Endothelial cell of hepatic sinusoid (primary cell): ENCODE results near the gene TNFRSF1A.

Experiments used
- in situ Hi-C: cut with HindIII; loops from 2 replicates; pipeline ENCODE4 v1.10.0; 2017; ENCODE audit warnings: low sequenced_read_pairs

TNFRSF1A gene

GRCh38 chr12:6280672-6281071, 61.2 kb downstream of the TNFRSF1A start:
- in situ Hi-C loops = no loop called here

GRCh38 chr12:6280053-6280469, 61.8 kb downstream of the TNFRSF1A start:
- in situ Hi-C loops = no loop called here

DNA sequence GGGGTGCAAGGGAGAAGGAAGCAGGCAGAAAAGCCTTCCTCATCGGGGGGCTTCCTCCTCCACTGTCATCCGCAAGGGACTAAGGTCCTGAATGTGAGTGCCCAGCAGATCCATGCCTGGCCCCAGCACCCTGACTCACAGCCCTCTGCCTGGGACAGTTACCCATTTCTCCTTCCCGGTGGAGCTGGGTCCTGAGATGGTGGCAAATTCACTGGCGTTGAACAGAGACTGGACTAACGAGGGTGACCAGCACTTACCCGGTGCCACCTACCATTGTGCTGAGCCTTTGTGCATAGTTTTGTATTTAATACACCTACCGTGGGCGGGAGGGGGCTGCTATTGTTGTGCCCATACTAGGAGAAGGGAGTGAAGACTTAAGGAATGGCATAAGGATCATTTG, 62.2 kb downstream of the TNFRSF1A start:
- in situ Hi-C loops = no loop called here

GRCh38 chr12:6279256-6279628, 62.6 kb downstream of the TNFRSF1A start:
- in situ Hi-C loops = no loop called here
